ENCODE data around the gene TDRD5. TPM values are rescaled to one million over a fixed set of nuclear protein-coding genes. Genes with fewer than 3 reads are reported as not detected.

The TDRD5 gene, protein sequence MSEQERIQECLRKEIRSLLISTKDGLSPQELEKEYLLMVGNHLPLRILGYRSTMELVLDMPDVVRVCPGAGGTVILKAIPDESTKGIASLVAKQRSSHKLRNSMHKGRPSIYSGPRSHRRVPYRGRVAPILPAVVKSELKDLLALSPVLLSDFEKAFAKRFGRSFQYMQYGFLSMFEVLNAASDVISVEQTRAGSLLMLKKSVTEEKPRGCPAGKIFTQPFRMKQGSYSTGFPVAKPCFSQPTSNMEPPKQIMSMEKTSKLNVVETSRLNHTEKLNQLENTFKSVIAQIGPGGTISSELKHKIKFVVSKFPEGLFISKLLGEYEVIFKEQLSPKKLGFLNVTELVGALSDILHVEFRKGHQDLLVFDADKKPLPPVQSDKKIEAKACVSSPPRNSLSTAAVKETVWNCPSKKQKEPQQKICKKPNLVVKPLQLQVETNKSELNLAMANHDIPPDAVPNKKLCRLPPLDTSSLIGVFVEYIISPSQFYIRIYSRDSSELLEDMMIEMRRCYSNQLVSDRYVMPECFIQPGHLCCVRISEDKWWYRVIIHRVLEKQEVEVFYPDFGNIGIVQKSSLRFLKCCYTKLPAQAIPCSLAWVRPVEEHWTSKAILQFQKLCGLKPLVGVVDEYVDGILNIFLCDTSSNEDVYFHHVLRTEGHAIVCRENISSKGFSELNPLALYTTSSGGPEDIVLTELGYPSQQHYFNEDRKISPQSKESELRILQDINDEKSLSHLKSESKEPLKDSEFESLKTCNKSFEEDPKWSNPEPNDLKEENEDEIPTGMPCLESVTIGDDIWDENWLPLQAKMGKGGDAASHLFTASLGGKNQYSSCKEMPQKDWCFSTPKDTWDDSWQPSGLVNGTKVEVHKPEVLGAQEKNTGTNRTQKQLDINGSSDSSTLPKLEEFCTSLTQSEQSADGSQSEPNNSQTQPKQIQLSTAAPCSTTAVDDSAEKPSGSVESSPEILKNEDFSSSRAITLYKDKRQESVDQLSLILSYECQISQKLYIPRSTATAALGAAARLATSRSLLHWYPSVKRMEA
- 0.03 to 0.05 TPM (median 0.05 TPM) in 3 of 5 replicates, not detected in the others for total RNA-seq (2022; extraction: Qiagen RNA extraction)

GRCh38 chr1:179591592-179592580 lies at the start of gene TDRD5:
Gene TDRD5, plus strand, starts transcription at chr1:179591832. Its CDS starts 784 bp downstream, at chr1:179592616.

GRCh38 chr1:179575497-179576314 lies 15.9 kb upstream of the TDRD5 start, which contains the start of gene NPHS2:
Gene NPHS2, minus strand, starts transcription at chr1:179575948. Its CDS starts 84 bp downstream, at chr1:179575864.

Other genes with a start within 250 kb of the TDRD5 start
- gene AXDND1, start 225.9 kb upstream of the TDRD5 start, total RNA-seq (2022; extraction: Qiagen RNA extraction) = 0.16 to 0.48 TPM (median 0.36 TPM) in 5 replicates
- not detected in 5 replicates for gene NPHS2, start 15.9 kb upstream of the TDRD5 start, total RNA-seq (2022; extraction: Qiagen RNA extraction)
- not detected in 5 replicates for gene FAM163A, start 151.5 kb downstream of the TDRD5 start, total RNA-seq (2022; extraction: Qiagen RNA extraction)

Measured in A549 treated with Hydrocortisone at 1 μM for 4 hours (cell line).